PC-3 (cell line): ENCODE measurements around the gene MAGI2. TPM values are rescaled to one million over a fixed set of nuclear protein-coding genes. Genes with fewer than 3 reads are reported as not detected.

ENCODE experiments used
- ATAC-seq: fragments of 200-7000 bp; cut with Tn5 transposase; 2 replicates; pipeline ENCODE4 v1.9.1; 2020; ENCODE audit warnings: mild to moderate bottlenecking, moderate library complexity
- BruUV-seq: library from RNA; stranded (reverse); fragments of 400-500 nt; replicated peaks from 2 replicates; lab custom pipeline; 2021; lab: Mats Ljungman, UMichigan
- CTCF ChIA-PET: fragments of 300-600 bp; sonication (Branson Sonifier 250); formaldehyde crosslinking; loops from one replicate; lab custom pipeline; 2022; ENCODE audit warnings: antibody characterized with exemption; lab: Charles Lee
- POLR2A ChIA-PET: fragments of 300-600 bp; sonication (Branson Sonifier 250); formaldehyde crosslinking; loops from one replicate; lab custom pipeline; 2022; ENCODE audit warnings: antibody characterized with exemption; ENCODE audit not compliant: unreplicated experiment; lab: Charles Lee
- DNase-seq: peaks from one replicate; pipeline ENCODE4 v3.0.0-alpha.2; 2015
- H2AFZ ChIP-seq: fragments of 300-600 bp; sonication (generic); 2 replicates; pipeline ENCODE4 v1.6.0; 2016; ENCODE audit warnings: antibody characterized with exemption, low read length
- H3F3A ChIP-seq: fragments of 300-600 bp; sonication (generic); one replicate; pipeline ENCODE4 v1.6.0; 2017; ENCODE audit warnings: antibody characterized with exemption, low read length, control low read depth, mild to moderate bottlenecking; ENCODE audit not compliant: unreplicated experiment
- H3K27ac ChIP-seq: fragments of 300-600 bp; sonication (generic); 2 replicates; pipeline ENCODE4 v1.5.1; 2016; ENCODE audit warnings: mild to moderate bottlenecking, low read length
- H3K27me3 ChIP-seq: fragments of 300-600 bp; sonication (generic); 2 replicates; pipeline ENCODE4 v1.6.1; 2016; ENCODE audit warnings: low read length, mixed read lengths
- H3K36me3 ChIP-seq: fragments of 300-600 bp; sonication (generic); 2 replicates; pipeline ENCODE4 v1.6.1; 2016; ENCODE audit warnings: low read depth, mixed run types, low read length, mixed read lengths
- H3K4me1 ChIP-seq: fragments of 300-600 bp; sonication (generic); 2 replicates; pipeline ENCODE4 v1.5.1; 2016; ENCODE audit warnings: low read length; ENCODE audit not compliant: insufficient read depth
- H3K4me2 ChIP-seq: fragments of 300-600 bp; sonication (generic); 2 replicates; pipeline ENCODE4 v1.6.0; 2016; ENCODE audit warnings: low read length
- H3K4me3 ChIP-seq: fragments of 300-600 bp; sonication (generic); 2 replicates; pipeline ENCODE4 v1.5.1; 2016; ENCODE audit warnings: mild to moderate bottlenecking, low read length, mixed read lengths
- H3K79me2 ChIP-seq: fragments of 300-600 bp; sonication (generic); 2 replicates; pipeline ENCODE4 v1.6.1; 2017; ENCODE audit warnings: low read length, mixed read lengths
- H3K9ac ChIP-seq: fragments of 300-600 bp; sonication (generic); 2 replicates; pipeline ENCODE4 v1.6.0; 2016; ENCODE audit warnings: mild to moderate bottlenecking, low read length
- H3K9me2 ChIP-seq: fragments of 300-600 bp; sonication (generic); replicated peaks from 2 replicates; pipeline ENCODE4 v1.6.1; 2016; ENCODE audit warnings: mixed run types, low read length, mixed read lengths
- H3K9me3 ChIP-seq: fragments of 300-600 bp; sonication (generic); 2 replicates; pipeline ENCODE4 v1.6.1; 2016; ENCODE audit warnings: low read length, mixed read lengths
- H4K20me1 ChIP-seq: fragments of 300-600 bp; sonication (generic); 2 replicates; pipeline ENCODE4 v1.6.1; 2016; ENCODE audit warnings: low read length, mixed read lengths
- EZH2 ChIP-seq: fragments of 300-600 bp; sonication (generic); IDR thresholded peaks from one replicate; pipeline ENCODE4 v1.6.1; 2017; ENCODE audit warnings: antibody characterized with exemption, mild to moderate bottlenecking, low read length; ENCODE audit not compliant: unreplicated experiment
- EZH2phosphoT487 ChIP-seq: fragments of 300-600 bp; sonication (generic); IDR thresholded peaks from 2 replicates; pipeline ENCODE4 v1.6.1; 2018; ENCODE audit warnings: mild to moderate bottlenecking, antibody characterized with exemption, low read length, borderline replicate concordance
- intact Hi-C: fragments of 100-400 bp; cut with micrococcal nuclease; formaldehyde crosslinking; loops from 2 replicates; pipeline ENCODE4 v1.9.0; 2023
- total RNA-seq: library from RNA; depleted of rRNA; stranded (reverse); fragments of >200 nt; gene quantifications from 2 replicates; pipeline ENCODE4 v1.2.3, GENCODE V29; 2014
- TF ChIP-seq, protein P1 (sequence below): fragments of 300-600 bp; sonication (generic); conservative IDR thresholded peaks from 2 replicates; pipeline ENCODE4 v1.5.1; 2017; ENCODE audit warnings: antibody characterized with exemption, low read depth, mild to moderate bottlenecking, low read length

MAGI2 gene
- total RNA-seq, 1 experiment from 2014 or later = not detected

DNA sequence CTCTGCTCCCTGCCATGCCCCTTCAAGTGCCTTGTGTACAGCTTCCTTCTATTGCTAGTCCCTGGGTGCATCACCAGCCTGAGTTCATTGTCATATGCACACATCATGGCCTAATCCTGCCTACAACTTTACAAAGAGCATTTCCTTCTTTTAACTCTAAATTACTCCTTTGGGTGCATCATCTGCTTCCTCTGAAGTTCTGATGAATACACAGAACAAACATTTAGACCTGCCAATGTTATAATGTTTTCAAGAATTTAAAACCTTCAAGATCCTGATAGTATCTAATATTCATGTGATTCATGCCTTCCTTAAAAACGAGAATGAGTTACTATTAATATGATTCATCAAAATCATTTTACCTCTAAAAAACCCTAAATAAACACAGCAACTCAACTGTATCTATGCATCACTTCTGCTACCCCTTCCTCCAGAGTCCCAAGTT, 357.1 kb downstream of the MAGI2 start:
- no peaks in the 10 kb centered on the region for H3K9me2 ChIP-seq
- 0 out of 2 replicates have a peak overlapping the region, but pooled peaks have one; percentile 7 for H3K4me2 ChIP-seq
- no peaks in the 10 kb centered on the region for H4K20me1 ChIP-seq
- TF ChIP-seq EZH2 = no peak
- TF ChIP-seq, protein P1, sequence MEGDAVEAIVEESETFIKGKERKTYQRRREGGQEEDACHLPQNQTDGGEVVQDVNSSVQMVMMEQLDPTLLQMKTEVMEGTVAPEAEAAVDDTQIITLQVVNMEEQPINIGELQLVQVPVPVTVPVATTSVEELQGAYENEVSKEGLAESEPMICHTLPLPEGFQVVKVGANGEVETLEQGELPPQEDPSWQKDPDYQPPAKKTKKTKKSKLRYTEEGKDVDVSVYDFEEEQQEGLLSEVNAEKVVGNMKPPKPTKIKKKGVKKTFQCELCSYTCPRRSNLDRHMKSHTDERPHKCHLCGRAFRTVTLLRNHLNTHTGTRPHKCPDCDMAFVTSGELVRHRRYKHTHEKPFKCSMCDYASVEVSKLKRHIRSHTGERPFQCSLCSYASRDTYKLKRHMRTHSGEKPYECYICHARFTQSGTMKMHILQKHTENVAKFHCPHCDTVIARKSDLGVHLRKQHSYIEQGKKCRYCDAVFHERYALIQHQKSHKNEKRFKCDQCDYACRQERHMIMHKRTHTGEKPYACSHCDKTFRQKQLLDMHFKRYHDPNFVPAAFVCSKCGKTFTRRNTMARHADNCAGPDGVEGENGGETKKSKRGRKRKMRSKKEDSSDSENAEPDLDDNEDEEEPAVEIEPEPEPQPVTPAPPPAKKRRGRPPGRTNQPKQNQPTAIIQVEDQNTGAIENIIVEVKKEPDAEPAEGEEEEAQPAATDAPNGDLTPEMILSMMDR = no peak
- no peak for TF ChIP-seq EZH2phosphoT487
- H3K4me3 ChIP-seq = no peak overlapping the region
- DNase-seq = peak; percentile 89
- no peak overlapping the region for H2AFZ ChIP-seq
- ChIA-PET POLR2A (no interaction called here), CTCF (no interaction called here)
- no peaks in the 10 kb centered on the region for H3K79me2 ChIP-seq
- no peaks in the 10 kb centered on the region for H3K27me3 ChIP-seq
- H3K27ac ChIP-seq = peak overlapping the region; percentile 87
- no peaks in the 10 kb centered on the region for H3F3A ChIP-seq
- ATAC-seq = peak; percentile 97
- H3K36me3 ChIP-seq = no peaks in the 10 kb centered on the region
- no TSS peak for BruUV-seq
- peaks cover 21% of the 10 kb centered on the region for H3K4me1 ChIP-seq
- peak overlapping the region; percentile 27; the same call in 1 of the 2 replicates for H3K9ac ChIP-seq
- no peaks in the 10 kb centered on the region for H3K9me3 ChIP-seq
- intact Hi-C loops = loop anchor here (1.0 to 5.0 kb wide), 5 partner anchors 12 to 186 kb away; no protein-coding TSS in a partner anchor

DNA sequence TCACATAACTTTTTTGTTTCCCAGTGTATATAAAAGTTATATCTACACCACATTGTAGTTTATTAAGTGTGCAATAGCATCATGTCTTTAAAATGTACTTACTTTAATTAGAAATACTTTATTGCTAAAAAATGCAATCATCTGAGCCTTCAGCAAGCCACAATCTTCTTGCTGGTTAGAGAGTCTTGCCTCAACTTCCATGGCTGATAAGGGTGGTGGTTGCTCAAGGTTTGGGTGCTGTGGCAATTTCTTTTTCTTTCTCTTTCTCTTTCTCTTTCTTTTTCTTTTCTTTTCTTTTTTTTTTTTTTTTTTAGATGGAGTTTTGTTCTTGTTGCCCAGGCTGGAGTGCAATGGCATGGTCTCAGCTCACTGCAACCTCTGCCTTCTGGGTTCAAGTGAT, 360.0 kb downstream of the MAGI2 start:
- no peaks in the 10 kb centered on the region for H4K20me1 ChIP-seq
- BruUV-seq = no TSS peak
- H3K27ac ChIP-seq = no peak overlapping the region
- H3F3A ChIP-seq = no peaks in the 10 kb centered on the region
- ChIA-PET CTCF (no interaction called here), POLR2A (no interaction called here)
- no peak overlapping the region for H3K4me3 ChIP-seq
- H2AFZ ChIP-seq = no peak overlapping the region
- H3K79me2 ChIP-seq = no peaks in the 10 kb centered on the region
- H3K9me2 ChIP-seq = no peaks in the 10 kb centered on the region
- intact Hi-C loops = no loop called here
- no peaks in the 10 kb centered on the region for H3K27me3 ChIP-seq
- no peak overlapping the region for H3K4me2 ChIP-seq
- DNase-seq = no peak
- no peak overlapping the region for H3K9ac ChIP-seq
- no peak for TF ChIP-seq EZH2
- no peak for TF ChIP-seq EZH2phosphoT487
- TF ChIP-seq, protein P1 = no peak
- ATAC-seq = no peak
- no peaks in the 10 kb centered on the region for H3K9me3 ChIP-seq
- H3K4me1 ChIP-seq = peaks cover 32% of the 10 kb centered on the region
- no peaks in the 10 kb centered on the region for H3K36me3 ChIP-seq

DNA sequence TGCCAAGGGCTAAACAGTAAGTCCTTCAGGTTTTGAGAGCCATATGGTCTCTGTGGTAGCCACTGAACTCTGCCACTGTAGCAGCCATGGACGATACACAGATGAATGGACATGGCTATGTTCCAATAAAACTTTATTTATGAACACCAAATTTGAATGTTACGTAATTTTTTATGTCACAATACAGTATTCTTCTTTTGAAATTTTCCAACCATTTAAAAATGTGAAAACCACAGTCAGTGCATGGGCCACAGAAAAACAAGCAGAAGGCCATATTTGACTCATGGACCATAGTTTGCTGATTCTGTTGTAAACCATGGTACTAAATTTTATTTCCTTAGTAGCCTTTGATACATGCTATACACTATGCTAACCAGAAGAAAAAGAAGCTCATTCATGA, 361.8 kb downstream of the MAGI2 start:
- no peaks in the 10 kb centered on the region for H3K9me3 ChIP-seq
- H3K9ac ChIP-seq = no peak overlapping the region
- ChIA-PET CTCF (no interaction called here), POLR2A (no interaction called here)
- no TSS peak for BruUV-seq
- H3K27ac ChIP-seq = no peak overlapping the region
- no peak overlapping the region for H3K4me2 ChIP-seq
- DNase-seq (peak; percentile 7), ATAC-seq (no peak)
- no peaks in the 10 kb centered on the region for H4K20me1 ChIP-seq
- H3K4me1 ChIP-seq = peaks cover 25% of the 10 kb centered on the region
- H3K79me2 ChIP-seq = no peaks in the 10 kb centered on the region
- no peaks in the 10 kb centered on the region for H3F3A ChIP-seq
- H3K9me2 ChIP-seq = no peaks in the 10 kb centered on the region
- H2AFZ ChIP-seq = no peak overlapping the region
- intact Hi-C loops = no loop called here
- TF ChIP-seq, protein P1 = no peak
- TF ChIP-seq EZH2 (no peak), EZH2phosphoT487 (no peak)
- no peaks in the 10 kb centered on the region for H3K36me3 ChIP-seq
- H3K27me3 ChIP-seq = no peaks in the 10 kb centered on the region
- H3K4me3 ChIP-seq = no peak overlapping the region
